NT2/D1 (cell line): ENCODE data around the gene GARIN5A.

Experiments
- SUZ12 ChIP-seq: IDR thresholded peaks from 2 replicates; pipeline ENCODE4 v1.6.1; 2011; ENCODE audit not compliant: insufficient read length, insufficient read depth; ENCODE audit errors: extremely low read depth
- YY1 ChIP-seq: IDR thresholded peaks from 2 replicates; pipeline ENCODE4 v1.6.1; 2011; ENCODE audit not compliant: insufficient read length, insufficient read depth
- ZNF274 ChIP-seq: IDR thresholded peaks from 2 replicates; pipeline ENCODE4 v1.6.1; 2011; ENCODE audit warnings: mild to moderate bottlenecking, low read depth, low read length

DNA sequence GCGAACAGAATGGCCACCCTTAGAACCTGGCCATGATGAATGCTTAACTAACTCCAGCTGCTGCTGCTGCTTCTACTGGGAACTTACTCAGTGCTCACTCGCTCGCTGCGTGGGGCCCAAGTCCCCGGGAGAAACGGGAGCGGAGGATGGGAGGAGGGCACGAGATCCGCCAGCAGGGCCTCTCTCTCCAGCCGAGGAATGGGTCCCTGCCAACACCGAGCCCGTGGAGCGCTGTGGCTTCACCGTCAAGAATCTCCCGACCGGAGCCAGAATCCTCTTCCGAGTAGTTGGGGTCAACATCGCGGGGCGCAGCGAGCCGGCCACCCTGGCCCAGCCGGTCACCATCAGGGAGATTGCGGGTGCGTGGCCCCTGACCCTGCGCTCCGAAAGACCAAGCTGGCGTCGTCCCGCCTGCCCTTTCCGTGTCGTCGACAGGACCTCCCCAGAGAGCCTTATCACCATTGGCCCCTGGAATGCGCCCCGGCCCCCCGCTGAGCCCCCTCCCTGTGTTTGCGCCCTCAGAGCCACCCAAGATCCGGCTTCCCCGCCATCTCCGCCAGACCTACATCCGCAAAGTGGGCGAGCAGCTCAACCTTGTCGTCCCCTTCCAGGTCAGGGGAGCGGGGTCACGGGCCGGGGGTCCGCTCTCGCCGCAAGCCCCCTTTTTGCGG, 18.1 kb downstream of the GARIN5A start:
- no peak for TF ChIP-seq ZNF274
- no peak for TF ChIP-seq YY1
- TF ChIP-seq SUZ12 = no peak
